Skin of body (tissue), 3 donors: Measurements from ENCODE around the gene APAF1. TPM values are rescaled to one million over a fixed set of nuclear protein-coding genes. Genes with fewer than 3 reads are reported as not detected.
"Not testable (repeated sequence)": the region's sequence is repeated elsewhere in the genome, so short reads cannot be mapped to it uniquely, and the experiment has no call there.

Experiments
- DNase-seq: peaks from one replicate; lab custom pipeline; 2025; lab: John Stamatoyannopoulos, UW
- small RNA-seq: library from RNA; depleted of rRNA; stranded (forward); fragments of <200 nt; gene quantifications from one replicate; pipeline ENCODE3, GENCODE V24; 2014; ENCODE audit warnings: low replicate concordance
- total RNA-seq: library from RNA; depleted of rRNA; stranded (reverse); fragments of >200 nt; gene quantifications from one replicate; pipeline ENCODE4 v1.2.3, GENCODE V29; 2014

APAF1 gene
- total RNA-seq, 1 donor from 2014 or later = 32.0 TPM

DNA sequence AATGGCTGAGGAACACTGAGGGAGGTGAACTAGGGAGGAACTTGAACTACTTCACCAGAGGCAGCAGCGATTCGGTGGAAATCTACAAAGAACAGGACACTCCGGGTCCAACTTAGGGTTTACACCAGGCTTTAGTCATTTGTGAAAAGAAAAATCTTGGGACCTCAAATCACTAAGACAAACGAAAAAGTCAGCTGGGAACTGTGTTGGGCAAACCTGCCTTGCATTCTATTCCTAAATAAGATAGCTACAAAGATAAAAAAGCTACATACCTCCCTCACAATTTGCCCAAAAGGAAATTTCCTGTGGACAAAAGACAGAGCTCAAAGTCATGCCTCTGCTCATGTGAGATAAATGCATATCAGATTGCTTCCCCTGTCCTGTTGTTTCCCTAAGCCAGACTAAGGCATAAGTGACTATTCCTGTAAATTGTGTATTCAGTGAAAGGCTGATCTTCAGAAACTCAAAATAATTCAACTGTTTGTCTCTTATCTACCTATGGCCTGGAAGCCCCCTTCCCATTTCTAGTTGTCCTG lies 106.6 kb downstream of the APAF1 start:
- DNase-seq = no peak

DNA sequence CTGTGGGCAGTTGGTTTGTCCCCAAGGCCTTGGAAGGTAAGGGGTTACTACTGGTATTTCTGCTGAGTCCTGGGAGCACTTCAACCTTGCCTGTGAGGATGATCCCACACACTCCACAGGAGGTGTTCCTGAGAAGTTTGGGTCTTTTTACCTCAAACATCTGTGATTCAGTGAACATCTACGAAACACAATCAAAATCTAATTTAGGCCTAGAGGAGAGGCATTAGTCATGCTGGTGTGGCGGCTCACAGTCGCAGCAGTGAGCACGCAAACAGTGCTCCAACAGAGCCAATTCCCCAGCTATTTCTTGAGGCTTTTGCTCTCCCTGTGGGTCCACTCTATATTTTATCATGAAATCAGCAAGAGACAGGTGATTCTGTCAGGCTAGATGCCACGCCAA lies 107.6 kb downstream of the APAF1 start:
- DNase-seq = no peak

DNA sequence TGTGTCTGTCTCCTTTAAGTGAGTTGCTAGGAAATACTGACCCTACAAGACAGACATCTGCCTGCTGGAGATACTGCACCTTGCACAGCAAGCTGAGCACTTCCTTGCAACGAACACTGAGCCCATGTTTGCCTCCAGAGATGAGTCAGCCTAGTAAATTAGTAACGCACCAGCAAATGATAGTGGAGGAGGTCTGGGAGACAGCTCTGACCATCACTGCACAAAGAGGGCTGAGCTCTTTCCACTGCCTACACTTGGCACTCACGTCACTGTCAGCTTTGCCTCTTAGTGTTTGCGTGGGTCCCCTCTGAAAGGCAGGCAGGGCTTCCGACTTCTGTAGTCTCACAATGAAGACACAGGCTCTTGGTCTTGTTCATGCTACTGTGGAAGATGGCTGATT lies 109.0 kb downstream of the APAF1 start:
- DNase-seq = no peak

DNA sequence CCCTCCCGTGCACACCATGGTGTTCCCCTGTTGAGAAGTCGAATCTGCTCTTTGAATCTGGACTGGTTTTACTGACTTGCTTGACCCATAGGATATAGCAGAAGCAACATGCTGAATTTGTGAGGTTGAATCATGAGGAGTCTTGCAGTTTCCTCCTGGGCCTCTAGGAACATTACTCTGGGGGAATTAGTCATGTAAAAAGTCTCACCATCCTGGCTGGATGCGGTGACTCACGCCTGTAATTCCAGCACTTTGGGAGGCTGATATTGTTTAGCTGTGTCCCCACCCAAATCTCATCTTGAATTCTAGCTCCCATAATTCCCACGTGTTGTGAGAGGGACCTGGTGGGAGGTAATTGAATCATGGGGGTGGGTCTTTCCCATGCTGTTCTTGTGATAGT lies 110.8 kb downstream of the APAF1 start:
- DNase-seq = not testable (repeated sequence)

DNA sequence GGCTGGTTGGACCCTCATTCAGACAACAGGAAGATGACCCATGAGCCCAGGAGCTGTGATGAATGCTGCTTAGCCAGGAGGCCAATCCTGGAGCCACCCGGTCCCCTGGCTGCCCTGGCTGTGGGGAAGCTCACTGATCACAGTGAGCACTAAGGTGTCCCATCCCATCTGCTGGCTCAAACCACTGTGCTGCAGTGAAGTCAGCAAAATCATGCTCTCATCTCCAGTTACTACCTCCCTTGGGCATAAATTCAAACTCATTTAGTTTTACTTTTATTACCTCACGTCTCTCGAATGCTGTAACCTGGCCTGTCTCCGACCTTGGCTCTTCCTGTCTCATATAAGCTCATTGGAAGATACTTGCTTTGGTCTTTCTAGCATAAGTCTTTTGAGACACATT lies 112.4 kb downstream of the APAF1 start:
- no peak for DNase-seq

DNA sequence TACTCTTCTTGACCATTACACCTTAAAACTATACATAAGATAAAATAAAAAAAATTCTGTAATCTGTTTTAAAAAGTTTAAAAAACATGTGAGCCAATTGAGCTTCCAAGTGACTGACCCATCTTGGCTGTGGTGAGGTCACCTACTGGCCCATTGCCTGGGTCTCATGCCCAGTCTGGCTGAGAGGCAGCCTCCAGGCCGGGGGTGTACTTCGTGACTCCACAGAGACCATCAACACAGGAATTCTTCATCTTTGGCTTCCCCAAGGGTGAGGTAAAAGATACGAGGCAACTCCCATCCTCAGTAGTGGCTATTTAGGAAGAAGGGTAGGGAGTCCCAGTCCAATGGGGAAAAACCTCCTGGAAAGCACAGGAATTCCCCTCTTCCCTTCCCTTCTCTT lies 113.2 kb downstream of the APAF1 start:
- no peak for DNase-seq

DNA sequence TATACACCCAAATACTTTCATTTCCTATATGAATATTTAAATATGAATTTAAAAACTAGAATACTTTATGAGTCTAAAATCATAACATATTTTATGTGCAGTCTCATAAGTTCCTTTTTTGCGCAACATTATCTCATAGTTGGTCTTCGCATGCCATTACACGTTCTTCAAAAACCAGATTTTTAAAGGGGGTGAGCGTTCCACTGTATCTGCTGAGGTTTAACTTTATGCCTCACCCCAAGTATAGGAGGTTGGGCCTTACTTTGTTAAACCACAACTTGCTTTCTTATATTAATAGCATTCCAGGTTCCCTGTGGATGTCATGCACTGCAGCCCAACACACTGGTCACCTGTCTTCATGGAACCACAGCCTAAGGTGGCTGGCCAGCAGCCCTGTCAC lies 118.6 kb downstream of the APAF1 start:
- DNase-seq = no peak

DNA sequence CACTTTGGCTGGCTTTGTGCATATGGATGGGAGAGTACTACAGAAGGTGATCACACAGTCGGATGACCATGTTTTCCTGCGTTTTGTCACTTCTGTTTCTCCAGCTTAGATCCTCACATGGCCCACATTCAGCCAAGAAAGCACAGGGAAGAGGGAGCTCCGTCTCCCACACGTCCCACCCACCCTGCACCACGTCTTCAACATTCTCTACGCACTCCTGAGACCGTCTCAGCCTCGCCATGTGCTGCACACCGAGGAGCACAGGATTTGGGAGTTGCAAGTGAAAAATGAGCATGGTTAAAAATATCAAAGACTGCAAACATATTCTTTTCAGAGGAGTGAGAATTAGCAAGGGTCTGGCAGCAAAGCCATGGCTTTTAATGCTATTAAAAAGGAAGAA lies 122.2 kb downstream of the APAF1 start:
- no peak for DNase-seq

DNA sequence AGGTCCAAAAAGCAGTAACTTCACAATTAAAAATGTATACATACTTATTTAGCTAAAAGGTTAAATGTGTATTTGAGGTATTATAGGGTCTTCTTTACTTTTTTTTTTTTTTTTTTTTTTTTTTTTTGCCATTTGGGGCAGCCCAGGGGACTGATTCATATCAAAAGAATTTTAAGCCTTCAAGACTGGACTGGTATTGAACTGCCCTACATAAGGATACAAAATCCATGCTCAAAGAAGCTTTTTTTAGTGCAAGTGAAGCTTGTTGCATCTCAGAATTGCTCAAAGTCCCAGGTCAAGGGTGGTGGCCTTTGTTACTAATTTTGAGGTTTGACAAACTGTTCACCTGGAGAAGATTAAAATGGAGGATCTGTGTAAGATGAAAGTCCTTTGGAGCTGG lies 124.0 kb downstream of the APAF1 start:
- no peak for DNase-seq

DNA sequence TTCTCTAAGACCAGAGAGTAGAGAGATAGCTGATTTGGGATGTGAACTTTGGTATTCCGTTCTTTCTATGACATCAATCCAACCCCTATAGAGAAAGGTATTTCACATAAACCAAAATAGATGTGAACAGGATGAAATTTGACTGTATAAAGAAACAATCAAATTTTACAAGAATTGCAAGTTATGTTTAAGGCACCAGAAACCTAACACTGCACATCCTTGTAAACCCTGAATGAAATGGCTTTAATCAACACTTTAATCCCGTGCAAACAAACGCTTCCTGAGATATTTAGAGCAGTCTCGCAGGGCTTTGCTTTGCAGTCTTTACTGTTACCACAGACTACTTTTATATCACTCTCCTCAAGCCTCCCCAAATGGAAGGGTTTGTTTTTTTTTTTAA lies 125.1 kb downstream of the APAF1 start:
- no peak for DNase-seq

DNA sequence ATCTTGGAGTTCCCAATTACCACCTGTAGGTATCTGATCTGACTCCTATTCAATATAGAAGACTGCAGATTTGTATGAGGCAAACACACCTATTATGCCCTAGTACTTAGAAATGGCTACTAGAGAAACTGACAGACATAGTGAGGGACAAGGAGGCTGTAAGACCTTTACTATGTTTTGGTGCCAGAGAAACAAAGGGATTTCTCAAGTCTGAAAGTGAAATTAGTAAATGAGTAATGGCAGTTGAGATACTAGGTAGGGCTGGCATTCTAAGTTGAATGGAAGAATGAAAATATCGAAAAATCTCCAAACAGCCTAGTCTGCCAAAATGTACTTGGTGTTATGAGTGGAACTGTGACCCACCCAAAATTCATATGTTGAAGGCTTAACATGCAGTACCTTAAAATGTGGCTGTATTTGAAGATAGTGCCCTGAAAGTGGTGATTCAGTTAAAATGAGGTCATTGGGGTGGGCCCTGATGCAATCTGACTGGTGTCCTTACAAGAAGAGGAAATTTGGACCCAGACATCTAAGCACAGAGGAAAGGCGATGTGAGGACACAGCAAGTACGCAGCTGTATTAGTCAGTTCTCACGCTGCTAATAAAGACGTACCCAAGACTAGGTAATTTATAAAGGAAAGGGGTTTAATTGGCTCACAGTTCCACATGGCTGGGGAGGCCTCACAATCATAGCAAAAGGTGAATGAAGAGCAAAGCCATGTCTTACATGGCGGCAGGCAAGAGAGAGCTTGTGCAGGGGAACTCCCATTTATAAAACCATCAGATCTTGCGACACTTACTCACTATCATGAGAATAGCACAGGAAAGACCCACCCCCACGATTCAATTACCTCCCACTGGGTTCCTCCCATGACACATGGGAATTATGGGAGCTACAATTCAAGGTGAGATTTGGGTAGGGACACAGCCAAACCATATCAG lies 127.0 kb downstream of the APAF1 start:
- no peak for DNase-seq

DNA sequence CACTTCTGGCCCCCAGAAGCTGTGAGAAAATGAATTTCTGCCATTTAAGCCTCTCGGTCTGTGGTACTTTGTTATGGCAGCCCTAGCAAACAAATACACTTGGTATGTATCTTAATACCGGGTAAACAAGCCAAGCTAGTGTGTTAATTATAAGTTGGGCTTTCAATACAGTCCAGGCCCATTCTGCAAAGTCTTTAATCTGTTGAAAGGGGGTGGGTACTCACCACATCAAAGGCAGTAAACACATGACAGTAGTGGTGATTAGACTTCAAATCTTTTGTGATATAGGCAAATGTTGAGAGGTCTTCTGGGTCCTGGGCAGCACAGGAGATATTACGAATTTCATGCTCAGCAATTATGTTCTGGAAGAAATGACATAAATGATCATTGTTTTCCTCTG lies 127.7 kb downstream of the APAF1 start:
- no peak for DNase-seq

DNA sequence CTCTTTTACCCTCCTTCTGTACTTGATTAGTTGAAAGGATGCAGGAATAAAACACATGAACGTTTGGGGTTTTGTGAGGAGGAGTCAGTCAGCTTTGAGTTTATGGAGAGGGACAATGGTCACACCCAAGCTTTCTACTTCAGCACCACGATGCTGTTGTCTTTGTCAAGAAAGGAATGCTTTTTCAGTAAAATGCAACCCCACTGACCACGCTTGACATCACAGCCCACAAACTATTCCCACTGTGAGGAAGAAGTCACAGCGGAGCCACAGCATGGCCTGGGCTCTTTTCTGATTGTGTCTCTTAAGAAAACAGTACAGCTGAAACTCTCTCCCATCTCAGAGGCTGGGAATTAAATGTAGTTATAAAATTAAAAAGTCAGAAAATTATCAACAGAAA lies 135.2 kb downstream of the APAF1 start:
- DNase-seq = no peak

DNA sequence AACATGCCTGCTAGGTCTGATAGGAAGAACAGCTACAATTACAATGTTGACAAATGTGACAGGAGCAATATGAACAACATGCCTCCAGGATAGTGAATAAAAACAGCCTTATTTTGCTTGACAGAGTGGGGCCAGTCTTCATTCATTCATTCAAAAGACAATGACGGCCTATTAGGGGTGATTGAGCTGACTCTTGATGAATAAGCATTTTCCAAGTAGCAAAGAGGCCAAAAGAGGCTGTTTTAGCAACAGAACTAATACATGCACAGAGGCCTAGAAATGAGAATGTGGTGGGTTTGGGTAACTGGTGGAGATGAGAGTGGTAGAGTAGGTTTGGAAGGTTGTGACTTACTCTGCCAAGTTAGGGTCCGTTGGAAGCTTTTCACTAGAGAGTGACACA lies 138.3 kb downstream of the APAF1 start:
- DNase-seq = no peak

Small RNA genes lying within 50 kb of the gene (small RNA-seq; reads per million reads assigned to genes)
- gene SNORA53 = 3.8 reads per million, percentile 89 among the genes with 10 or more reads in this experiment

Other genes starting within 250 kb of the APAF1 start
- gene TMPO, start 129.7 kb upstream of the APAF1 start, total RNA-seq = 107 TPM
- gene SLC25A3, start 51.6 kb upstream of the APAF1 start, total RNA-seq = 306 TPM
- gene IKBIP, start 502 bp upstream of the APAF1 start, total RNA-seq = 20.7 TPM